NOMO-1 (cell line): ENCODE data around the gene FUT7.

ENCODE experiments used
- DNase-seq, 2 experiments: peaks; one replicate each; lab custom pipeline; 2025; ENCODE audit not compliant: unreplicated experiment in 2 of 2; lab: John Stamatoyannopoulos, UW

FUT7 gene

GRCh38 chr9:137019891-137020683, 11.8 kb downstream of the FUT7 start:
- DNase-seq, result no peak

- DNase-seq, result no peak
These were observed 12.9 kb downstream of the FUT7 start for GRCh38 chr9:137018761-137019559.

GRCh38 chr9:137017791-137018497, 13.9 kb downstream of the FUT7 start:
- DNase-seq, result no peak

- no peak for DNase-seq
These were observed 14.8 kb downstream of the FUT7 start for GRCh38 chr9:137017071-137017470.

- DNase-seq, result no peak
These were observed 15.5 kb downstream of the FUT7 start for GRCh38 chr9:137016436-137016835.

GRCh38 chr9:137015976-137016375, 15.9 kb downstream of the FUT7 start:
- no peak for DNase-seq

GRCh38 chr9:137015540-137015930, 16.4 kb downstream of the FUT7 start:
- DNase-seq, result no peak

- DNase-seq, result no peak
These were observed 16.9 kb downstream of the FUT7 start for GRCh38 chr9:137014776-137015539.

- DNase-seq, result no peak
These were observed 17.7 kb downstream of the FUT7 start for GRCh38 chr9:137014166-137014565.

- no peak for DNase-seq
These were observed 18.3 kb downstream of the FUT7 start for GRCh38 chr9:137013571-137013940.

GRCh38 chr9:137012694-137013570, 19.0 kb downstream of the FUT7 start:
- DNase-seq, result no peak

- DNase-seq, result no peak
These were observed 19.8 kb downstream of the FUT7 start for GRCh38 chr9:137011907-137012675.

- no peak for DNase-seq
These were observed 20.7 kb downstream of the FUT7 start for GRCh38 chr9:137011156-137011555.

- DNase-seq, result no peak
These were observed 21.8 kb downstream of the FUT7 start for GRCh38 chr9:137009938-137010732.

- DNase-seq, result no peak
These were observed 22.7 kb downstream of the FUT7 start for GRCh38 chr9:137009217-137009616.

GRCh38 chr9:137008312-137008711, 23.6 kb downstream of the FUT7 start:
- DNase-seq, result no peak

- no peak for DNase-seq
These were observed 24.0 kb downstream of the FUT7 start for GRCh38 chr9:137007816-137008270.
